ENCODE measurements around the gene REST.

The REST gene

GRCh38 chr4:56986192-56986591, 78.5 kb downstream of the REST start:
- Histone ChIP-seq H3K27me3 (no peaks in the 10 kb centered on the region), H3K9me3 (no peaks in the 10 kb centered on the region), H3K4me3 (no peak overlapping the region), H3K4me1 (peaks cover 0 to 23% (median 8%) of the 10 kb centered on the region in 4 donors), H3K27ac (no peak overlapping the region), H3K36me3 (peaks cover 36 to 56% (median 47%) of the 10 kb centered on the region in 3 donors)
- intact Hi-C loops (cut with DNase I; ENCODE audit: low total_unique reads): no loop called here
- no peak for TF ChIP-seq CTCF (IDR thresholded peaks at IDR 0.05)
- DNase-seq: no peak

GRCh38 chr4:56986952-56987351, 79.3 kb downstream of the REST start:
- Histone ChIP-seq H3K27me3 (no peaks in the 10 kb centered on the region), H3K4me3 (no peak overlapping the region), H3K27ac (no peak overlapping the region), H3K9me3 (no peaks in the 10 kb centered on the region), H3K4me1 (peaks cover 0 to 16% (median 4%) of the 10 kb centered on the region in 4 donors), H3K36me3 (peaks cover 41 to 64% (median 47%) of the 10 kb centered on the region in 3 donors)
- no peak for DNase-seq
- TF ChIP-seq CTCF (IDR thresholded peaks at IDR 0.05): no peak
- intact Hi-C loops (cut with DNase I; ENCODE audit: low total_unique reads): no loop called here

- DNase-seq: no peak
- Histone ChIP-seq H3K27ac (no peak overlapping the region), H3K4me1 (peaks cover 0 to 7% (median 1%) of the 10 kb centered on the region in 4 donors), H3K36me3 (peaks cover 45 to 85% (median 62%) of the 10 kb centered on the region in 3 donors), H3K4me3 (no peak overlapping the region), H3K27me3 (no peaks in the 10 kb centered on the region), H3K9me3 (no peaks in the 10 kb centered on the region)
- TF ChIP-seq CTCF (IDR thresholded peaks at IDR 0.05): no peak
- intact Hi-C loops (cut with DNase I; ENCODE audit: low total_unique reads): no loop called here
These were observed 82.6 kb downstream of the REST start for GRCh38 chr4:56990109-56990905.

GRCh38 chr4:56995525-56995924, 87.8 kb downstream of the REST start:
- intact Hi-C loops (cut with DNase I; ENCODE audit: low total_unique reads): no loop called here
- Histone ChIP-seq H3K27me3 (no peaks in the 10 kb centered on the region), H3K4me3 (no peak overlapping the region), H3K4me1 (peaks cover 0 to 8% (median 4%) of the 10 kb centered on the region in 4 donors), H3K36me3 (peaks cover 52 to 74% (median 54%) of the 10 kb centered on the region in 3 donors), H3K27ac (peak overlapping the region in 1 of 2 donors; percentile 3), H3K9me3 (no peaks in the 10 kb centered on the region)
- TF ChIP-seq CTCF (IDR thresholded peaks at IDR 0.05): no peak
- peak; percentile 63 to 80 for DNase-seq

GRCh38 chr4:56999751-57000150, 92.1 kb downstream of the REST start:
- Histone ChIP-seq H3K36me3 (peaks cover 57 to 78% (median 70%) of the 10 kb centered on the region in 3 donors), H3K4me1 (peaks cover 0 to 8% (median 4%) of the 10 kb centered on the region in 4 donors), H3K4me3 (no peak overlapping the region), H3K9me3 (no peaks in the 10 kb centered on the region), H3K27me3 (no peaks in the 10 kb centered on the region), H3K27ac (no peak overlapping the region)
- TF ChIP-seq CTCF (IDR thresholded peaks at IDR 0.05): no peak
- intact Hi-C loops (cut with DNase I; ENCODE audit: low total_unique reads): loop anchor here (2.0 kb wide), 1 partner anchor 57 kb away; no protein-coding TSS in a partner anchor
- no peak for DNase-seq

Measured in tibial artery (tissue), 4 donors.